Tongue (tissue), 2 donors: ENCODE measurements around the gene CYFIP2. TPM values are rescaled to one million over a fixed set of nuclear protein-coding genes. Genes with fewer than 3 reads are reported as not detected.

Source experiments
- DNase-seq: peaks from one replicate; pipeline ENCODE4 v3.0.0-alpha.2; 2015
- total RNA-seq: library from RNA; depleted of rRNA; stranded (reverse); fragments of >200 nt; gene quantifications from one replicate; pipeline ENCODE4 v1.2.3, GENCODE V29; 2014

CYFIP2 gene
- total RNA-seq, 1 donor from 2014 or later = 5.4 TPM

DNA sequence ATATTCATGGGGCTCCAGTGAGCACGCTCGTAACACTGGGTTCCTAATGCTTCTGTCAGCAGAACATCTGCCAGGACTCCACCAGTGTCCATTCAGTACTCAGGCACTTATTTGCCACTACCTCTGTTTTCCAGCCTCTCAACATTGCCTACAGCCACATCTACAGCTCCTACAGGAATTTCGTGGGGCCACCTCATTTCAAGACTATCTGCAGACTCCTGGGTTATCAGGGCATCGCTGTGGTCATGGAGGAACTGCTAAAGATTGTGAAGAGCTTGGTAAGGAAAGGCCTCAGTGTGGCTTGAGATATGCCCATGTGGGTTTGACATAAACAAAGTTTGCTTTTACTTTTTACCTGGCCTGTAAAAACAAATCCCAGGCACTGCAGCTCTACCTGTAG, 92.9 kb downstream of the CYFIP2 start:
- DNase-seq = no peak

- no peak for DNase-seq
These were observed 93.6 kb downstream of the CYFIP2 start for GRCh38 chr5:157359356-157360055.

DNA sequence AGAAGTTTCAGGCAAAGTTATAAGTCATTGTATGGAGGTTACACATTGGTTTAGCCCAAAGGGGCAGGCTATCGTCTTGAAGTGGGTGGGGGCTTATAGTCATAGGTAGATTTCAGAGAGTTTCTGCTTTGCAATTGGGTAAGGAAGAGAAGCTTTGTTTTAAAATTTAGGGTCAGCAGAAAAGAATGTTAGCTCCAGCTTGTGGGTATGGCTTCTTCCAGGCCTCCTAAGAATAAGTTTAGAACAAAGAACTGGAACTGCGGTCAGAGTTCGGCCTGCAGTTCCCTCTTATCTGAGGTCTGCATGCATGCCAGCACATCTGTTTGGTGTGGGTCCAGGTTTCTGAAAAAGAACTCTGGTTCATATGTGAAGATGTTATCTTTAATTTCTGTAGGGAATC, 96.1 kb downstream of the CYFIP2 start:
- peak; percentile 30 for DNase-seq

DNA sequence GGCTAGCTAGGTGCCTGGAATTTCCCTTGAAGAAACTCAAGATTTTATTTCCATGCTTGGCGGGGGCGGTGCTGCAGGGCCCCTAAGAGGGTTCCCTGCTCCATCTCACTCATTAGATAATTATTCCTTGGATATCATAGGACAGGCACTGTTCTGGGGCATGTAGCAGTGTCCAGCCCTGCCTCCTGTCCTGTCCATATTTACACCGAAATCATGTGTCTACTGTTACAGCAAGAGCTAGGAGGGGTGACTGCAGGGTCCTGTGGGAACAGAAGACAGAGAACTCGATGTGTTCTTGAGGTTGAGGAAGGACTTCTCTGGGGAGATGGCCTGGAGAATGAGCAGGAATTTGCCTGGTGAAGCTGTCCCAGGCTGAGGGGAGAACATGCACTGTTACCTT, 96.6 kb downstream of the CYFIP2 start:
- no peak for DNase-seq

- no peak for DNase-seq
These were observed 97.1 kb downstream of the CYFIP2 start for GRCh38 chr5:157362982-157363381.

DNA sequence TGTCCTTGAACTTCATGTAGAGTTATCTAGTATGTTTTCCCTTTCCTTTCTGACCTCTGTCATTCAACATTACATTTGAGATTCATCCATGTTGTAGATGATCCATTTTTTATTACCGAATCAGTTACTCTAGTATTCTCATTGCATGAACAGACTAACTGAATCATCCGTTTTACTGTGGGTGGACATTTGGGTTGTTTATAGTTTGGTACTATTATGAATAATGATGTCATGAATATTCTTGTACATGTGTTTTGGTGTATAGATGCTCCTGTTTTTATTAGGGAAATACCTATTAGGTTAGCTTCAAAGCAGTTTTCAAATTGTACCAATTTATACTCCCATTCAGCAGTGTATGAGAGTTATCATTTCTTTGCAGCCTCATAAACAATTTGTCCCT, 99.8 kb downstream of the CYFIP2 start:
- no peak for DNase-seq

- DNase-seq = peak; percentile 68
These were observed 101.1 kb downstream of the CYFIP2 start for GRCh38 chr5:157366741-157367674.

DNA sequence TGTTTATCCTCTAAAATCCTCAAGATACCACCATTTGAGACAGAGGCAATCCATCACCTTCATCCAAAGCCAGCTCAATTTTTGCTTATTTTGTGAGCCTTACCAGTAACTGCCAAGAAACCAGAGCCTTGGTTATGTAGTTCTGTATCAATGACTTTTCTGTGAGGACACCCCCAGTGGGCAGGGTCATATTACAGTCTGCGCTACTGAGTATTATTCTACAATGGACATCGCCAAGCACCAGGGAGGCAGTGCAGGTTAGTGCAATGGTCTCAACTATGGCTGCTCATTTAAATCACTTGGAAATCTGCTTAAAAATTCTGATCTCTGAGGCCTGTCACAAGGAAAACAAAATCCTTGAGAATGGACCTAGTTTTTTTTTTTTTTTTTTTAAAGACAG, 103.6 kb downstream of the CYFIP2 start:
- DNase-seq = no peak

GRCh38 chr5:157370967-157371366, 105.0 kb downstream of the CYFIP2 start:
- DNase-seq = peak; percentile 48

DNA sequence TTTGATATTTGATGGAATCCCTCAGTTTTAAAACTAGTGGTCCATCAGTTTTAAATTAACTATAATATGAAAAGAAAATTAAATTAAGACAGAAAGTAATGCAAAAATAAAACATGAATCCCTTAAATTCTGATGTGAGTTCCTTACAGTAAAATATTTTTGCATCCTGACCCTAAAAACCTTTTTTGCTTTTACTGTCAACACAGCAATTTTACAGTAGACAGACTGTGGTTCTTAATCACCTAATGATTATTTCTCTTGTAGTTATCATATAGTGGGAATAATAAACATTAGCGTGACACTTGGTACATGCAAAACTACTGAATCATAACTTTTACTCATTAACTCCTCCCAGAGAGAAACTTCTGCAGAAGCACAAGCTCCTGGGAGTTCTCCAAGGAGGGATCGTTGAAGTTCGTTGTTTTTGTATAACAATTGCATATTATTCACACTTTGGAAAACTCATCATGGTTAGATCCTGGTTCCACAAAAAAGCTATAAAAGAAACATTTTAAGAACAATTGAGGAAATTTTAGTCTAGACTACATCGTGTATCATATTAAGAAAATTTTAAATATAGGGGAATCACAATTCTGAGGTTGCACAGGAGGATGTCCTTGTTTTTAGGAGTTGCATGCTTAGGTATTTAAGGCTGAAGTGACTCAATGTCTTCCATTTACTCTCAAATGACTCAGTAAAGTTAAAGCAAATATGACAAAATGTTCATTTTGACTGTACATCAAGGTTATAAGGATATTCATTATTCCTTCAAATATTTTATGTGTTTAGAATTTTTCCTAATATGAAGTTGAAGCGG, 105.9 kb downstream of the CYFIP2 start:
- no peak for DNase-seq

DNA sequence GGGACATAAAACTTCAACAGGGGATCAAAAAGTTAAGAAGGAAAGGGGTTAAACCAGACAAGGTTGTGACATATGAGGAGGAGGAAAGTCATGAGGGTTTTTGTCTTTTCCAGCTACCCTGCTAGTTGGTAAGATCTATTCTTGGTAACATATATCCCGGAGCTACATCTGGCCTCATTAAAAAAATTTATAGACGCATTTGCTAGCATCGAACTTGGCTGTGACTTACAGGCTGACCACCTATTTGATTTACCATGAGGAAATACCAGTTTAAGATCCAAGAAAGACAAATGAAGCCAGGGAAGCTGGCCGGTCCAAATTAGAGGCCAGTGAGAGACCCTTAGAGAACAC, 106.5 kb downstream of the CYFIP2 start:
- no peak for DNase-seq

DNA sequence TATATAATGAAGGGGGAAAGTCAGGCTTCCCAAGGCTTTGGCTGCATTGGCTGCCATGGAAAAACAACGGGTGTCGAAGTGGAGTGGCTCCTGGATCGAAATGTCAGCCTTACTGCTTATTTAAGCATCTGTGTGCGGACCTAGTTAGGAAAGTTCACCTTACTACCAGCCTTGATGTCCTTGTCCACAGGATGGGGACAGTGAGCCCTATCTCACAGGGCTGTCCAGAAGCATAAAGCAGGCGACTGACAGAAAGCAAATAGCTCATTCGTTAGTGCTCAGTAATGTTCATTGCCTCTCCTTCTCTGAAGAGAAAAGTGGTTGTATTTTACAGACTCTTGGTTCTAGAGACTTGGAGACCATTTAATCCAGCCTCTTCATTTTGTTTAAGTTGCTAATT, 112.6 kb downstream of the CYFIP2 start:
- no peak for DNase-seq

DNA sequence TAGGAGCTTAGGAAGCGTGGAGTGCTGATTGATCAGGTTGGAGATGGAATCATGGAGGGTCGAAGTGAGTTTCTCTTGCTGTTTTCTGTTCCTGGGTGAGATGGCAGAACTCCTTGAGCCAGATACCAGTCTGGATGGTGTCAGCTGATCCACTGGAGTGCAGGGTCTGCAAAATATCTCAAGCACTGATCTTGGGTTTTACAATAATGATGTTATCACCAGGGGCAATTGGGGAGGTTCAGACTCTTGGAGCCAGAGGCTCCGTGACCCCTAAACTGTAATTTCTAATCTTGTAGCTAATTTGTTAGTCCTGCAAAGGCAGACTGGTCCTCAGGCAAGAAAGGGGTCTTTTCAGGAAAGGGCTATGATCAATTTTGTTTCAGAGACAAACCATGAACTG, 114.1 kb downstream of the CYFIP2 start:
- DNase-seq = no peak

GRCh38 chr5:157381746-157382145, 115.8 kb downstream of the CYFIP2 start:
- no peak for DNase-seq

DNA sequence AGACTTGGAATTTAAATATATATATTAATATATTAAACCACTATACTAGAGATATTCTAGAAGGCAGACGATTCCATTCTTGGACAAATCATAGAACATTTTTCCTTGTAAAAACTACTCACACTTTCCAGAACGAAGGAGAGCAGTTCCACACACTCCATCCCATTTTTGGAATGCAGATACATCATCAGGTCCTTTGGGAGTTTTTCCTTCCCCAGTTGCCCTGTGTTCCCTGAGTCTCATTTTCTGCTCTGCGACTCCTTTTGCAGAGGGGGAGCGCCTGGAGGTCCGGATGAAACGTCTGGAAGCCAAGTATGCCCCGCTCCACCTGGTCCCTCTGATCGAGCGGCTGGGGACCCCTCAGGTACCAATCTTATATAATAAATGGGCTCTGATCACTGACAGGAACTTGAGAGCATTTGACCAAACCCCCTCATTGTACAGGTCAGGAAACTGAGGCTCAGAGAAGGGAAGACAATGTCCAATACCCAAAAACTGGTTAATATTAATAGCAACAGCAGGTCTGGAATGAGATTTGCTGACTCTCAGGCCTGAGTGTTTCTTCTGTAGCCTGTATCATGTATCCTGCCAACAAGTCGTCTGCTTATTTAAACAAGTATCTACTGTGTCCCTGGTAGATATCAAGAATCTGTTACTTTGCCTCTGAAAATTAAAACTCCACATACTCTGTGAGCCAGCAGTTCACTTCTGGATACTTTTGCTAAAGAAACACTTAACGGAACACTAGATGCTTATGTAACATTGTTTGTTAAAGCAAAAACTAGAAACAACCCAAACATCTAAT, 117.3 kb downstream of the CYFIP2 start:
- peak; percentile 51 for DNase-seq

DNA sequence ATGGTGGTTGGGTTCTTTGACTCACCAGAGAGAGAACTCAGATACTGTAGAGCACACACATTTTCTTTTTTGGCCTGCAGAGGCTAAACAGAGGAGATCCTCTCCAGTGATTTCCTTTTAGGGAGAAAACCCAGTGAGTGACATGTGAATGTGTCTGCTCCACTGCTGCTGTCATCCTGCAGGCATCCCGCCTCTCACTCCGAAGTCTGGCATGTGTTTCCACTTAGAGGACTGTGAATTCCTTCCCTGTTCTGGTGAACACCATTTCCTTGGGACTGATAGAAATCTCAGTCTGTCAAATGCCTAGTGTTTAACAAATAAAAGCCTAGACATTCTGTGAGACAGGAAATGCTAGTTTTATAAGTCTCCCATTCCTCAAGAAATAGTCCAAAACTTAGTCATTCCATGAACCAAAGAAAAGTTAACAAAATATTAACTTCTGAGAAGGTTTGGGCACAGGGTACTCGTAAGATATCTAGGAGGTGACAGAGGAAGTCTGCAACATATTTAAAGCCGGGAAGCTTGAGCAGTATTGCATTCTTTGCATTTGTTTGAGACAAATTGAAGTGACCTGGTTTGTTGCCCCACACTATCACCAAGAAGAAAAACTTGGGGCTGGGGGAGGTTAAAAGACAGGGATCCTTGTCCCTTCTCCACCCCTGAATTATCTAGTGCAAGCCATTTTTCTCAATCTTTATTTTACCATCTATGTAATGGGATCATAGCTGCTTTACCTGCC, 119.2 kb downstream of the CYFIP2 start:
- DNase-seq = peak; percentile 92

GRCh38 chr5:157387041-157387563, 121.2 kb downstream of the CYFIP2 start:
- no peak for DNase-seq

DNA sequence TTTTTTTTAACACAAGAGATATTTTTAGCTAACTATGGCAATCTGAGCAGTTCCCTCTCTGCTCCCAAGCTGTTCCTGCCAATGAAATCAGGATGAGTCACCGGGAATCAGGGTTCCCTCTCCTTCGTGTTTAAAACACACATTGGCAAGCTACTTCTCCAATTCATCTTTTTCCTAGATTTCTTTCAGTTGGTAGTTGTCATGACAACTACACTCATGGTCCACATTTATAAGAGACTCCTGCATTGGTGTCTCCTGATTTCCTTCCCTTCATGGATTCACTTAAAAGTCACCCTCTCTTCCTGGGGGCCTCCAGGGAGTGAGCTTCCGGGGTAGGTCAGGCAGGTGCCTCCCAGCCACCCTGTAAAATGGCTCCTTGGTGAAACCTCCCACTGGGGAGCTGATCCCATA, 121.8 kb downstream of the CYFIP2 start:
- peak; percentile 82 for DNase-seq

DNA sequence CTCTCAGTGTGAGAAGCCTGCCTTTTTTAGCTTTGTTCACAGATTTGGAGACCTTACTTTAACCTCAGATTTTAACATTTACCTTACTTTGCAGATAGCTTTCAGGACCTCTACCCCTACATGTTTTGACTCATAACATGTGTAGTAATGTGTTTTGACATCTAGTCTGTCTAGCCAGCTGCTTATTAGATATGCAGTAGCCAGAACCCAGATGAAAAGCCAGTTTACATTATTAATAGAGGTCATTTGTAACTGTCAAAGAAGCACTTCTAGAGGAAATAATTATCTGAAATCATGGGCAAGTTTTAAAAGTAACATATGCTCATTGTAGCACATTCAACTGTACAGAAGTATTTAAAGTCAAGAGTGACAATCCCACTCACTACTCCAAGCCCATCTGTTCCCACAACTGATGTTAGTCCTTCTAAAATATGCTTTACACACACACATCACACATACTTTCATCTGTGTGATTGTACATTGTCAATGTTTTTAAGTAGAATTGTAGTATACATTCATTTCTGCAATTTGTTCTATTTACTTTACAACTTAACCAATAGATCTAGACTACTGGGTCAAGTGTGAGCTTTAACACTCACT, 122.3 kb downstream of the CYFIP2 start:
- peak; percentile 21 for DNase-seq

GRCh38 chr5:157389103-157389502, 123.2 kb downstream of the CYFIP2 start:
- DNase-seq = no peak
